Activated naive CD8-positive, alpha-beta T cell (primary cell): Measurements from ENCODE around the gene UTP4.
A peak's percentile ranks its signal among the peaks of the same experiment; 100 is the strongest.

Experiments used
- H3K27ac Mint-ChIP-seq: one replicate; pipeline ENCODE4 v1.8.0; 2021; ENCODE audit warnings: mixed read lengths
- H3K27me3 Mint-ChIP-seq: one replicate; pipeline ENCODE4 v1.8.0; 2021; ENCODE audit warnings: mixed read lengths
- H3K36me3 Mint-ChIP-seq: one replicate; pipeline ENCODE4 v1.8.0; 2021; ENCODE audit warnings: mixed read lengths
- H3K4me1 Mint-ChIP-seq: one replicate; pipeline ENCODE4 v1.8.0; 2021; ENCODE audit warnings: low read depth, mixed read lengths
- H3K4me3 Mint-ChIP-seq: one replicate; pipeline ENCODE4 v1.8.0; 2021; ENCODE audit warnings: mild to moderate bottlenecking, mixed read lengths
- H3K9me3 Mint-ChIP-seq: one replicate; pipeline ENCODE4 v1.8.0; 2021; ENCODE audit warnings: low read depth, mixed read lengths

The UTP4 gene

DNA sequence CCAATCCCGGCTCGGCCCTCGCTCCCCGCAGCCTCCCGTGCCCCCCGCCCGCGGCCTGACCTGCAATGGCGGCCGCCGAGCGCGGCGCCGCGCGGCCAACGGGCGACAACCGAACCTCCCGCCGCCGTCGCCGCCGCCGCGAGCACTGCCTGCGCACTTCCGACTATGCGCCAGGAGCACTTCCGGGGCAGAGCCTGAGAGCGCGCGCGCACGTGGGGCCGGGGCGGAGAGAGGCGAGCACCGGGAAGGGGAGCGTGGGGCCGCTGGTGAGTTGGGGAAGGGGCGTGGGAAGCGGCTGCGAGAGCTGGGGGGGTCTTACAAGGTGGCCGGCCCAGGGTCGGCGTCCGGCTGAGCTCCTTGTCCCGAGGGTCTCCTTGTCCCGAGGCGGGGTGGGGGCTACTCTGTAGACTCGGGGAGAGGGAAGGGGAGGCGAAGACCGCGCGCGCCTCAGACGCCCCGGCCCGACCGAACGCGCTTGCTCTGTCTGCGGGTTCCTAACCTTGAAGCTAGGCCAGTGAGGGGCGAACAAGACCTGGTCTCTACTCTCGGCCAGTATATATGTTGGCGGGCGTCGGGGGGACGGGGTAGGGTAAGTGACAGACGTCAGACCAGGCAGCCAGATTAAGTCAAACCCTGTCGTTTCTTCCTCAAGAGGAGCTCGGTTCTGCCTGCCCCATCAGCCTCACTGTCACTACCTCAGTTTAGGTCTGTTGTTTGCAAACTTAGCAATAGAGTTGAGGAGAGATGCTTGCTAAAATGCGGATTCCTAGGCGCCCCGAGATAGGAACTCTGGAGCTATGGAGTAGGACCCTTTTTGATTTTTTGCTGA lies at the start of gene UTP4, which contains the start of gene CHTF8:
UTP4 (plus strand) TSS at position 226 of the 829 bp plus-strand sequence. CDS start 811 bp downstream, outside the sequence.
CHTF8 (minus strand) TSS at position 165 of the 829 bp plus-strand sequence. CDS start 11,130 bp downstream, outside the sequence.
- peaks cover 11% of the 10 kb centered on the region for H3K36me3 Mint-ChIP-seq
- no peaks in the 10 kb centered on the region for H3K27me3 Mint-ChIP-seq
- H3K27ac Mint-ChIP-seq: peak within 1 kb of the TSS; percentile 92
- no peaks in the 10 kb centered on the region for H3K9me3 Mint-ChIP-seq
- peak within 1 kb of the TSS; percentile 95 for H3K4me3 Mint-ChIP-seq
- peaks cover 56% of the 10 kb centered on the region for H3K4me1 Mint-ChIP-seq

DNA sequence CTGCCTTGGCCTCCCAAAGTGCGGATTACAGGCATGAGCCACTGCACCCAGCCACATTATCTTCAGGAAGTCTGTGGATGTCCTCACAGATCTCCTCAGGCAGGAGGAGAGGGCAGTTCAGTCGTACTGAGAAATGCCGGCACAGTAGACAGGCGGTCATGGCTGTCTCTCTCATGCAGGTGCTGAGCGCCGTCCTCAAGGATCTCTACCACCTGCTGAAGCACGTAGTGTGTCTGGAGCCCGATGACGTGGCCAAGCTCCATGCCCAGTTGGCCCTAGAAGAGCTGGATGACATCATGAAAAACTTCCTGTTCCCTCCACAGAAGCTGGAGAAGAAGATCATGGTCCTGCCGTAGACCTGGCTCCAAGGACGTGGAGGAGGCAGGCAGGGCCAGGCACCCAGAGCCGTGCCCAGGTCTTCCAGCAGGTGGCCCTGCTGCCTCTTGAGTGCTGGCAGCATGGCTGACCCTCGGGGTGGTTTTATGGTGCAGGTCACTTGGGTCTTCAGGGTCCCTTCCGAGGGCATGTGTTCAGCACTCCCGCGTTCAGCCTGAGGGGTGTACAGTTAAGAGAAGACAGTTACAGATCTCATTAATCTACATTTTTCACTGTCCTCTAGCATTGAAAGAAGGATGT lies 49.0 kb upstream of the UTP4 start:
- no peak overlapping the region for H3K4me3 Mint-ChIP-seq
- no peaks in the 10 kb centered on the region for H3K27me3 Mint-ChIP-seq
- no peaks in the 10 kb centered on the region for H3K9me3 Mint-ChIP-seq
- no peak overlapping the region for H3K27ac Mint-ChIP-seq
- H3K4me1 Mint-ChIP-seq: peaks cover 4% of the 10 kb centered on the region
- no peaks in the 10 kb centered on the region for H3K36me3 Mint-ChIP-seq

DNA sequence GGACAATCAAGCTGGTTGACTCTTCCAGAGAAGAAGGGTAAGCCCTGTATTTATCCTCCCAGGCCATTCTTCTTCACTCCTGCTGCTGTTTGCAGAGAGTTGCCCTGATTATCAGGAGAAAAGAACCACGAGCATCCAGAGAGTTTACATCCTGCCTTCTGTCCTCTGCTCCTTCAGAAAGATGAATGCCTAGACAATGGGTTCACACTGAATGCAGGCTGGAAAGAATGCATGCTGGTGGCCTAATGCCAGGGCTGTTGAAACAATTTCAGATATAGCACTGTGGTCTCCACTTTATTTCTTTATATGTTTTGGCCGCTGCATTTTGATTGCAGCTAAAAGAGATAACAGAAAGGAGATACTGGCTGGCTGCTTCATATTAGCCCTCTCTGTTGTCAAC lies 48.2 kb upstream of the UTP4 start:
- H3K4me1 Mint-ChIP-seq: peaks cover 10% of the 10 kb centered on the region
- H3K27ac Mint-ChIP-seq: no peak overlapping the region
- no peaks in the 10 kb centered on the region for H3K27me3 Mint-ChIP-seq
- no peaks in the 10 kb centered on the region for H3K36me3 Mint-ChIP-seq
- H3K4me3 Mint-ChIP-seq: no peak overlapping the region
- no peaks in the 10 kb centered on the region for H3K9me3 Mint-ChIP-seq

DNA sequence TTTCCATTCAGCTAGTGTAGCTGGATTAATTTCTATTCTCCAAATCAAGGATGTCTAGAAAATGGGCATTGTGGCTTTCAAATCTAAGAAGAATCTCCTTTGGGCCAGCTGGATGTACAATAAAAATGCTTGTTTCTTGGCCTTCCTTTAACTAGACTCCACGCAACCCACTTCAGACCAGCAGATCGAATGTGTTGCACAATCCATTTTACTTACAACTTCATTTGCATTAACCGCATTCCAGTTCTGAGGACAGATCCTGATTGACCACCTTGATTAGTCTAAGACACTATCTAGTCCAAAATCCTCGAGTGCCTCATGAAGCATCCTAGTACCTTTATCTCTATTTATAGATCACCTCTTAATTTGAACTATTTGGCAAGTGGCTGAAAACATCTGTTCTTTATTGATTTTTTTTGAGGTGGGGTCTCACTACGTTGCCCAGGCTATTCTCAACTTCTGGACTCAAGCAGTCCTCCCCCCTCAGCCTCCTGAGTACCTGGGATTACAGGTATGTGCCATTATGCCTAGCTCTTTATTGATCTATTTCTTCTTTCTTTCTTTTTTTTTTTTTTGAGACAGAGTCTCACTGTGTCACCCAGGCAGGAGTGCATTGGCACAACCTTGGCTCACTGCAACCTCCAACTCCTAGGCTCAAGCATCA lies 47.3 kb upstream of the UTP4 start:
- no peak overlapping the region for H3K4me3 Mint-ChIP-seq
- no peak overlapping the region for H3K27ac Mint-ChIP-seq
- no peaks in the 10 kb centered on the region for H3K9me3 Mint-ChIP-seq
- H3K4me1 Mint-ChIP-seq: peaks cover 11% of the 10 kb centered on the region
- H3K27me3 Mint-ChIP-seq: no peaks in the 10 kb centered on the region
- H3K36me3 Mint-ChIP-seq: no peaks in the 10 kb centered on the region

DNA sequence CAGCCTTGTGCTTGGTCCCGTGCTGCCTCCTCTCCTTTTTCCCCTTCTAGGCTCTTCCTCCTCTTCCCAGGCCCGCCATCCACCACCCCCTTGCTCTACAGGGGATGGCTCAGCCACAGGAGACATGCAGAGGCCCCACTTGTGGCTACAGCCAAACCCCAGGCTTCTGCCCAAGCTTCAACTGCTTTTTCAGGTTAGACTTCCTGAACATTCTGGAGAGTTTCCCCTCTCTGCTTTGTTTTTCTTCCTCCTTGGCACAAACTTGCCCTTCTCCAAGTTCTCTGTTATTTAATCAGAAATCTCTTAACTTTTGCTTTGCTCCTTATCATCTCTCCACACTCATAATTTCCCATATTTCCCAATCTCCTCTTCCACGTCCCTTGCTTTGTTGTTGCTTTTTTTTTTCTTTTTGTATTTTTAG lies 45.3 kb upstream of the UTP4 start:
- H3K4me3 Mint-ChIP-seq: no peak overlapping the region
- H3K27ac Mint-ChIP-seq: no peak overlapping the region
- peaks cover 13% of the 10 kb centered on the region for H3K4me1 Mint-ChIP-seq
- H3K36me3 Mint-ChIP-seq: no peaks in the 10 kb centered on the region
- no peaks in the 10 kb centered on the region for H3K27me3 Mint-ChIP-seq
- H3K9me3 Mint-ChIP-seq: no peaks in the 10 kb centered on the region

DNA sequence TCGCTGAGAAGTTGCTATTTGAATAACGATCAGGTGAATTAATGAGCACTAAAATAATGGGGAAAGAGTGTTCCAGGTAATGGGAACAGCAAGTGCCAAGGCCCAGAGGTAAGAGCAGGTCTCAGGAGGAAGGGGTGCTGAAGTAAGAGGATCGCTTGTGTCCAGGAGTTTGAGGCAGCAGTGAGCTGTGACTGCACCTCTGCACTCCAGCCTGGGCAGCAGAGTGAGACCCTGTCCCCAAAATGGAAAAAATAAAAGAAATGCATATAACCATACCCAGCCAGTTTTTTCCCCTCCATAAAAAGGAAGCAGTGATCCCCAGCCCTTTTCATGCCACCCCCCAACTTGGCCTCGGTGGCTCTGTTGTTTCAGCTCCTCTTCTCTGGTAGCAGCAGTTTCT lies 43.8 kb upstream of the UTP4 start:
- Mint-ChIP-seq H3K27ac (peak overlapping the region; percentile 69), H3K9me3 (no peaks in the 10 kb centered on the region), H3K27me3 (no peaks in the 10 kb centered on the region), H3K36me3 (no peaks in the 10 kb centered on the region), H3K4me3 (no peak overlapping the region), H3K4me1 (peaks cover 13% of the 10 kb centered on the region)

DNA sequence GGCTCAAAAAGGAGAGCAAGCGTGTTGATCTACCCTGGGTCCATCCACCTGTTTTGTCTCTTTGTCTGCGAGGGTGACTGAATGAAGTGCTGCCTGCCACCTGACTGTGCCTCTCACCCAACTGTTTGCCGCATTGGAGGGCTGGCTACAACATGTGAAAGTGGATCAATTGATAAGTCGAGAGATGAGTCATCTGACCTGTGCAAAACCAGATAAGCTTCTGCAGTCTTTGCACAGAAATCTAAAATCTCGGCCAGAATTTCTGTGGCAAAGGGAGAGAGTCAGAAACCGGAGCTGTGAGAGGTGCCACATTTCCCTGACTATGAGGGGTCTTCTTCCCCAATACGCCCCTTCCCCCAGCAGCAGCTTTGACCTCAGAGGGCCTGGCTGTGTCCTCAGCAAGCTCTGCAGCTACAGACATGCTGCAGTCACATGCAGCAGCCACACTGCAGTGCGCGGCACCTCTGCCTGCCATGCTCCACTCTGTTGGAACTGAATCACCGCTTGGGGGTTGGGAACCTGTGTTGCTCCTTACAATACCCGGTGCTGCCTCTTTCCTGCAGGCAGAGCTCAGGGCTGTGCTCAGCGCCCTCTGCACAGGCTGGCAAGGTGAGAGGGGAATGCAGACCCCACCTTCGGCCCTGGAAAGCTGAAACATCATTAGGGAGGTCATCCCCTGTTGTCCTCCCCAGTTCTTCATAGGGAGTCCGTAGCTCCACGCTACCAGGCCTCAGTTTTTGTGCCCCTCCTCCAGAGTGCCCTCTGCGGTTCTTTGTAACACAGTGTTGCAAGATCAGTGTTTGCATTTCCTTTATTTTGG lies 43.1 kb upstream of the UTP4 start:
- Mint-ChIP-seq H3K36me3 (no peaks in the 10 kb centered on the region), H3K27ac (peak overlapping the region; percentile 69), H3K4me3 (no peak overlapping the region)

DNA sequence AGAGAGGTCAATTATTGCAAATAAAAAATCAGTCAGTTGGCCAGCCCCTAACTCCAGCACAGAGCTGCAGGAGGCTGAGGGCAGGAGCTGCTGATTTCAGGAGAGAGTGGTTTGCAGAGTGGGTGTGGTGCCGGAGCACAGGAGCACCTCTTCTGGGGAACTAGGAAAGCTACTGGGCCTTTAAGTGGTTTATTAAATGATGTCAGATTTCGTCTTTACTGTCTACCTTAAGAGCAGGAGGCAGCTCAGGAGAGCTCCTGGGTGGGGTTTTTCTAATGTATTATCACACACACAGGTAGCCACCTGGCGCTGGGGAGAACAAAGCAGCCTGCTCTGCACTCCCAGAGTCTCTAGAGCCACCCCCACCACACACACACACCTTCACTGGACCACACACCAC lies 38.5 kb upstream of the UTP4 start:
- Mint-ChIP-seq H3K27ac (no peak overlapping the region), H3K9me3 (no peaks in the 10 kb centered on the region), H3K36me3 (no peaks in the 10 kb centered on the region), H3K4me3 (no peak overlapping the region), H3K27me3 (no peaks in the 10 kb centered on the region), H3K4me1 (peaks cover 6% of the 10 kb centered on the region)

More for the DNA sequence above, 43.1 kb upstream of the UTP4 start:
- H3K9me3 Mint-ChIP-seq: no peaks in the 10 kb centered on the region
- H3K4me1 Mint-ChIP-seq: peaks cover 13% of the 10 kb centered on the region
- H3K27me3 Mint-ChIP-seq: no peaks in the 10 kb centered on the region

DNA sequence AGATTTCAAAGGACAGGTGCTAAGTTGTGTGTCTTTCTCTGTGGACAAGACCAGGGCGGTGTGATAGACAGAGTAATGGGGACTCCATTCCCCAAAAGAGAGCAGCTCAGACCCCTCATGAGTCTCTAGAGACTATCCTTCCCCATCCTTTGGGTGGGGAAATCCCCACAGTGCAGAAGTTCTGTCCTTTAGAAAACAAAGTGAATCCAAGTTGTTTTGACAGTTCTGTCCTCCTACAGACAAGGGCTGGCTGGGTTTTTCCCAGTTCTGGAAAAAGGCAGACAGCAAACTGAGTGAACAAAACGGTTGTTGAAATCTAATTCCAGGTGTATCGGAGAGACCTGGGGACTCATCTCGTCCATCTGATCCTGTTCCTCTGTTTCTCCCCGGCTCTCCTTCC lies 37.9 kb upstream of the UTP4 start:
- Mint-ChIP-seq H3K4me3 (no peak overlapping the region), H3K9me3 (no peaks in the 10 kb centered on the region), H3K4me1 (peaks cover 2% of the 10 kb centered on the region), H3K36me3 (no peaks in the 10 kb centered on the region), H3K27ac (no peak overlapping the region), H3K27me3 (no peaks in the 10 kb centered on the region)

DNA sequence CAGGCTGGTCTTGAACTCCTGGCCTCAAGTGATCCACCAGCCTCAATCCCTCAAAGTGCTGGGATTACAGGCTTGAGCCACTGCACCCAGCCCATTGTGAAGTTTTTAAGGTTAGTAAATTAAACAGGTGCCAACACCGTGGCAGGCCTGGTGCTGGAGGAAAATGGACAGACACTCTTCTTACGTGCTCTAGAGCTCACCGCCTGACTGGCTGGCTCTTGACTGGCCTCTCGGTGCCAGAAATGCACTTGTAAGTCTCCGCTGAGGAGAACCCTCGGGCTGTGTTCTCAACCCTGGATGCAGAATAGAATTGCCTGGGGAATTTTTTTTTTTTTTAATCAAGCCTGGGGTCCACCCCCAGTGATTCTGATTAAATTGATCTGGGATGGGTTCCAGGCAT lies 37.3 kb upstream of the UTP4 start:
- no peaks in the 10 kb centered on the region for H3K9me3 Mint-ChIP-seq
- H3K27ac Mint-ChIP-seq: no peak overlapping the region
- H3K4me3 Mint-ChIP-seq: no peak overlapping the region
- no peaks in the 10 kb centered on the region for H3K36me3 Mint-ChIP-seq
- H3K27me3 Mint-ChIP-seq: no peaks in the 10 kb centered on the region
- H3K4me1 Mint-ChIP-seq: peaks cover 2% of the 10 kb centered on the region

DNA sequence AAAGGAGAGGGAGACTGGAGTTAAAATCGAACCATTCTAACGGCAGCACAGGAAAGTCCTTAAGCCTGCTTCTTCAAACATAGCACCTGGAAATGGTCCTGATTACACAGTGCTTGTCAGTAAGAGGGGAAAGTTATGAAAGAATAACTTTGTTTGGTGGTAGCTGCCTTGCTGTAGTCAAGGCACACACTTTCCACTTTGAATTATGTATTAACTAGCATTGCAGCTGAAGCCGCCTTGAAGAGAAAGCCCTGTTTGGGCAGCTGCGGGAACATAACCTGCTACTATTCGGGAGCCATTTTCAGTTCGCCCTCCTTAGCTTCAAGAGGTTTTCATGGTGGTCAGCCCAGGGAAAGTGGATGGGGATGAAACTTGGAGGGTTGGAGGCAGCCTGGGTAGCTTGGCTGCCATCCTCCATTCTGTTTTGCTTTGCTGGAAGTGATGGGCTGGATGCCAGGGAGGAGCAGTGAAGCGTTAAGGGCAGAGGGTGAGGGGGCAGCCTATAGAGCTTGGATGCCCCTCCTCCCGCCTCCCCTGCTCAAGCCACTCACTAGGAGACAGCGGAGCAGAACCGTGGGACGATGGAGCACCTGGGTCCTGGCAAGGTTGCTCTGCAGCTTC lies 32.3 kb upstream of the UTP4 start:
- Mint-ChIP-seq H3K9me3 (no peaks in the 10 kb centered on the region), H3K4me1 (peaks cover 1% of the 10 kb centered on the region), H3K27ac (no peak overlapping the region), H3K36me3 (no peaks in the 10 kb centered on the region), H3K27me3 (peaks cover 4% of the 10 kb centered on the region), H3K4me3 (no peak overlapping the region)

DNA sequence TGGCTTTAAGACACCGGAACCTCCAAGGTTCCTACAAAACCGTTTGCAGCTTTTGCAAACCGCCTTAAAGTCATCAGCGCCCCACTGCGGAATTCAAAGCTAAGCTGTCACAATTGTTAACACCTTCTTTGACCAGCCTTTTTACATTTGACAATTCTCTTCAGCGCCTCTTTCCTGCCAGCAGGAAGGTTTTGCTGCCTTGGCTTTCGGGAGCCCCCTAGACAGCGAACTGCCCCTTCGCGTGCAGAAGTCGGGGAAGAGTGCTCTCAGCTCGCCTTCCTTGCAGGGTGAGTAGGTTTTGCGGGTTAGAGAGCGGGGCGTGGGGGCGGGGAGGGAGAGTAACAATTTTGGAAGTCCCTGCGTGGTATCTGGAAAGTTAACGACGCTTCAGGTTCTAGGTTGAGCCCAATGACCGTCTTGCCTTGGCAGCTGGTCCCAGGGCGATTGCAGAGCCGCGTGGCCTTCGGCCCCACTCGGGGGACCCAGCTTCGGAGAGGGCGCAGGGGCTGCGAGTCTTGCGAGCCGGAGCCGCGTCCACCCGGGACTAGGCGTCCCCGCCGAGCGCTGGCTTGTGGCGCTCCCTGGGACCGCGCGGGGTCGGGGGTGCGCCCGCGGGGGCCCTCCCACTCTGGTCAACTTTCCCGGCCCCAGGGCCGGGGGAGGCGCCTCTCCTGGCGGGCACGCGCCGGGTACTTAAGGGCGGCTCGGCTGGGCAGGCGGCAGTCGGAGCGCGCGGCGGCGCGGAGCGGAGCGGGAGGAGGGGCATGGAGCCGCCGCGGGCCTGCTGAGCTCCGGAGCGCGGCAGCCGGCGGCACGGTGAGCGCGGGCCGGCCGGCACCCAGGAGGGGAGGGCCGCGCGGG lies 26.7 kb upstream of the UTP4 start, which contains the start of gene HAS3:
HAS3 (plus strand) TSS at position 153 of the 861 bp plus-strand sequence. CDS start 3,743 bp downstream, outside the sequence.
- H3K27me3 Mint-ChIP-seq: peaks cover 12% of the 10 kb centered on the region

DNA sequence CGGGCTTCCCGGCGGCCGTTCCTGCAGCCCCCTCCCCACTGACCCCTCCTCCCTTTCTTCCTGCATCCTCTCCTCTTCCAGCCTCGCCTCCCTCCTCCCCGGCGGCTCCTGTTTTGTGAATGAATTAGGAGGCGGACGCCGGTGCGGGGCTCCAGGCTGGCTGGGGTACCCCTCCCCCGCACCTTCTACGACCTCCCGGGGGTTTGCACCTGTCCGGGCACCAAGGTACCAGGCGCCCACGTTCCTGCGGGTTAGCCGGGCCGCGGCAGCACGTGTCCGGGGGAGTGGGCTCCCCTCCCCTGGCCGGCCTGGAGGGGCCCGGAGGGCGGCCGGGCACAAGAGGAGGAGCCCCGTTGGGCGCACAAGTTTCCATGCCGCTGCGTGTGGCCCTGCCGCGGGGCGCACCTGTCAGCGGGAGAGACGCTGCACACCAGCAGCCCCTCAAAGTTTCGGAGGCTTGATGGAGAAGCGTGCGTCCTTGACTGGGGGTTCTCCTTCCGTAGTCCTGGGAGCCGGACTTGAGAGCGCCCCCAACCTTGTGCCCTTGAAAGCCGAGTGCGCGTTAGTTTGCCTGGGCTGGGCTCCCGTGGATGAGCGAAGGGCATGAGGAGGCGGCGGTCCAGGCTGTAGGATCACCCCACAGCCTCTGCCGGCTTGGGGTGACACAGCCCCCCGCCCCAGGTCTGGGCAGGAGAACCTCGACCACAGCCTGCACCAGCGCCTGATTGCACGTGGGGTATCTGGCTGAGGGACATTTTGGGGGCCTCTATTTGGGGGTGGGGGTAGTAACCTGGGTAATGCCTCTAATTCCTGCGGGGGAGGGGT lies 25.7 kb upstream of the UTP4 start:
- Mint-ChIP-seq H3K4me1 (peaks cover 19% of the 10 kb centered on the region), H3K27me3 (peaks cover 12% of the 10 kb centered on the region), H3K4me3 (peak overlapping the region; percentile 68)

More for the DNA sequence above, 26.7 kb upstream of the UTP4 start, which contains the start of gene HAS3:
- Mint-ChIP-seq H3K36me3 (peaks cover 3% of the 10 kb centered on the region), H3K9me3 (no peaks in the 10 kb centered on the region), H3K4me1 (peaks cover 19% of the 10 kb centered on the region), H3K4me3 (peak within 1 kb of the TSS; percentile 93), H3K27ac (no peak within 1 kb of the TSS)

More for the DNA sequence above, 25.7 kb upstream of the UTP4 start:
- H3K36me3 Mint-ChIP-seq: peaks cover 7% of the 10 kb centered on the region
- no peak overlapping the region for H3K27ac Mint-ChIP-seq
- no peaks in the 10 kb centered on the region for H3K9me3 Mint-ChIP-seq
